G401 (cell line): Measurements from ENCODE around the gene CDH24. TPM values are rescaled to one million over a fixed set of nuclear protein-coding genes. Genes with fewer than 3 reads are reported as not detected.

Source experiments
- DNase-seq: peaks from one replicate; pipeline ENCODE4 v3.0.0-alpha.2; 2015; ENCODE audit warnings: low spot score
- in situ Hi-C: cut with HindIII; loops from 2 replicates; pipeline ENCODE4 v1.10.0; 2016; ENCODE audit warnings: low sequenced_read_pairs, mixed read lengths
- total RNA-seq: library from RNA; depleted of rRNA; stranded (reverse); fragments of >200 nt; shearing (Covaris generic); gene quantifications from 2 replicates; pipeline ENCODE4 v1.2.3, GENCODE V29; 2014

CDH24 gene
- total RNA-seq, 1 experiment from 2014 or later, result 8.7 TPM

DNA sequence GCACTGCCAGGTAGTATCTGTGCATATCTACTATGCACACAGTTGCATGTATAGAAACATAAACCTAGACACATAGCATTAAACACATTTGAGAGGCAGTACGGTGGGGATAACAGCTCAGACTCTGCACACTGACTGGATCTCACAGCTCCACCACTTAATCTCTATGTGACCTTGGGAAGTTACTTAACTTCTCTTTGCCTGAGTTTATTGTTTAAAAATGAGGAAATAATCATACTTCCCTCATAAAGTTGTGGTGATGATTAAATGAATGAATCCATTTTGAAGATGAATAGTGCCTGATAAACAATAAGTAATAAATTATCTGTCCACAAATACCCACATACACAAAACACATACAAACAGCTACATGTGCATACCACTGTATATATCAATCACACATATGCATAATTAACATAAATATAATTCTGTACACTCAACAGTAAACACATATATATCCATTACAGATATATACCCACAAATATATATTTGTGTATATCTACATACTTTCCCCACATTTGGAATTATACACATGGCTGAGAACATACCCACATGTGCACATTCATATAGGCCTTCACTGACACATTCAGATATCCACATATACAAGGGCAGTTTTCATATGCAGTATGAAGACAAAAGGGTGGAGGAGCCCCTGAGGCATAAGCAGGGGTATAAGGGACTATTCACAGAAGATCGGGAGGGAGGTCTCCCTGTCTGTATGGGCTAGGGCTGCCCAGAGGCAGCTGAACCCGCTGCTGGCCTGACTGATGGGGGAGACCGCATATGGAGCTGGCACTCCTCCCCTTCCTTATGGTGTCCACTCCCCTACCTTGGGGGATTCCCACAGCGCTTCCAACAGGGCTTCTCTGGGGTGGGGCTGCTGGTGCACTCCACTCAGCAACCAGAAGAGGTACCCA, 5.9 kb downstream of the CDH24 start:
- in situ Hi-C loops, result no loop called here
- no peak for DNase-seq

DNA sequence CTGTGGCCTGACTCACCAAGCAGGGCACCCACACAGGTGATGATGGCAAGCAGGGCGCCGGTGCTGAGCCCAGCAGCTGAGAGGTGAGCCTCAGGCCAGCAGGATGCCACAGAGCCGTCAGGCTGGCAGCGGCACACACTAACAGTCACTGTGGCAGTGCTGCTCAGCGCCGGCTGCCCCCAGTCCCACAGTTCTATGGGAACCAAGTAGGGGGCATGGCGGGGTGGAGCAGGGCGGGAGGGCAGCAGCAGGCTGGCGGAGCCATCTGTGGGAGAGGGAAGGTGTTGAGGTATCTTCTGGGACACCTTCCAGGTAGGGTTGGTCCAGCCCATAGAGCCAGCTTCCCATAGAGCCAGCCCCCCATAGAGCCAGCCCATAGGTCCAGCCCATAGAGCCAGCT, 8.3 kb downstream of the CDH24 start:
- in situ Hi-C loops, result no loop called here

DNA sequence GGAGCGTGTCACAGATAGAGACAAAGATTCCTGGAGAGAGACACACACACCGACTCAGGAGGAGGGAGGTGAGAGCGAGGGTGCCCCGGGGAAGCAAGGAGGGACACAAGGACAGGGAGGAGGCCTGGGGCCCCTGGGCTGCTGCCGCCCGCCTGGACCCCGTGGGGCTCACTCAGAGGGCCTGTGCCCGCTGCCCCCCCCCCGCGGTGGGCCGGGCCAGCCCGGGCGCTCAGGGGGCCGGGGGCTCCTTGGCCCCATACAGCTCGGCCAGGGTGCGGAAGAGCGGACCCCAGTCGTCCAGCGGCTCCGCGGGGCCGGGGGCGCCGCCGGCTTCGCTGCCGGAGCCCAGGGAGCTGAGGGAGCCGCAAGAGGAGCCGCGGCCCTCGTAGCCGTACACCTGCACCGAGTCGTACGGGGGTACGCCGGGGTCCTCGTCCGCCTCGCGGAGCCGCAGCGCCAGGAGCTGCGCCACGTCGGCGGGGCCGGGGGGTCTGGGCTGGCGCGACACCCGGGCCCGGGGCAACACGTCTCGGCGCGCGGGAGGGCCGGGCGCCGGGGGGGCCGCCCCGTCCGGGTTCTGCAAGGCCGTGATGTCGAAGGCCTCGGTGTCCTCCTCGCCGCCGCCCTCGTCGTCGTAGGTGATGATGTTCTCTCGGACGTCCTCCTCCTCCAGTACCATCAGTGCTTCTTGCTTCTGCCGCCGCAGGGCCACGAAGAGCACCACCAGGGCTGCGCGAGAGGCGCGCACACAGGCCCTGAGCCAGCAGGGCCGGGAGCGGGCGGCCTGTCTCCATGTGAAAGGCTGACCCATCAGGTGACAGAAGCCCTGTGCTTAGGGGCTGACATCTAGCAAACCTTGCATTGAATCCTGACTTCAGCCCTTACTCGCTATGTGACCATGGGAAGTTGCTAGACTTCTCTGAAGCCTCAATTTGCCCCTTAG, 9.3 kb downstream of the CDH24 start:
- in situ Hi-C loops, result no loop called here
- no peak for DNase-seq

More for the DNA sequence above, 8.3 kb downstream of the CDH24 start:
- DNase-seq, result no peak

DNA sequence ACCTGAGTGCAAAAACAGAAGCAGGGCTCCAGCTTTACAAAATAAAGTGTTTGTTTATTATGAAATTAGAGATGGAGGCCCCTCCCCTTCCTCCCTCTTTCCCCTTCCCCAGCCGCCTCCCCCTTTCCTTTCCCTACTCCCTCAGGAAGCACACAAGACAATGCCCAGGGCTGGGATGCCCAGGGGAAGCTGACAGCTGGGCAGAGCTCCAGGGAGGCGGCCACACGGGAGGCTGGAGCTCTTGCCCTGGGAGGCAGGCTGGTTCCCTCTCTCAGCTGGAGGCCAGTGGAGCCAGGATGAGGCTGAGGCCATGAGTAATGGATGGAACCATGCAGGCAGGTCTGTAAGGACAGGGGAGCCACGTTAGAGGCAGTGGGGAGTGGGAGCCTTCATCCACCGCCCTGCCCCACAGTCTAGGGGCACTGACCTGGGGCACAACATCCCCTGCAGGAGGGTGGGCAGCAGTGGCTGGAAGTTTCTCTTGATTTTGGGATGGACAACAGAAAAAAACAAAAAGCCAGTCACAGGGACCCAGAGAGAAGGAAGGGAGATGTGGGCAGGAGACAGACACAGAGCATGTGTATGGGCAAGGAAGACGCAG, 10.2 kb downstream of the CDH24 start:
- no peak for DNase-seq
- in situ Hi-C loops, result no loop called here

DNA sequence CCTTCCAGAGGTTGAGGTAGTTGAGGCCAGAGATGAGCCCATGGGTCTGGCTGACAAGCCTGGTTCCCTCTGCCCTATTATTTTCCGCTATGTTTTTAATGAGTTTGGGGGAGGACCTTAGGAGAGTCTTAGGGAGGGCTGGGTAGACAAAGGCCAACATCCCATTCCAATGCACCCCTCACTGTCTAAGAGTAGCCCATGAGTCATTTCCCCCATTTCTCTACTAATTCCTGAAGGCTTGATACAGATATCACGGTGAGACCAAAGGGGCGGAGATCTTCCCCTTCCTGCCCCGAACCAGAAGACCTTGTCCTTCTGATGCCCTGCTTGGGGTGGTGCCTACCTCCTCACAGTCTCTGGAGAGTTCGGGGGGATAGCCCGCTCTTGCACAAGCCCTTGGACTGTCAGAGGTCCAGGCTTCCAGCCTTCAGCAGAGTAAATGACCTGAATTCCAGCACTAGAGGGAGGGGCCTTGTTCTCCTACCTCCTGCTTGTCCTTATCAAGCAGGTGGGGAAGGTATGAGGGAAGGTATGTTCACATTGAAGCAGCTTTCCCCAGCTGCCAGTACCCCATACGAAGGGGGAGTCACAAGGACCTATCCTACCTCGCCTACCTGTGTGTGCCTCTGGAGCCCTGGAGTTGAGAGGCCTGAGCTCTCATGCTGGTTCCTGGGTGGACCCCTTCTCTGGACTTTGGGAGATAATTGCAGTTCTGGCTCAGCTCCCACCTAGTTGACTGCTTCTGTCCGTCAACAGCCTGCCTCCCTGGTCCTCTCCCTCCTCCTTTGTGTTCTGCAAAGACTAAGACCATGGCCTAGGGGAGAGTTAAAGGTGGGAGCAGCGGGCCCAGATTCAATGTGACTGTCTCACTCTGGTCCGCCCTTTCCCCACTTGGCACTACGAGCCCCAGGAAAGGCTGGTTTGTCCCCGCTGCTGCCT, 11.6 kb downstream of the CDH24 start:
- in situ Hi-C loops, result no loop called here
- DNase-seq, result no peak

DNA sequence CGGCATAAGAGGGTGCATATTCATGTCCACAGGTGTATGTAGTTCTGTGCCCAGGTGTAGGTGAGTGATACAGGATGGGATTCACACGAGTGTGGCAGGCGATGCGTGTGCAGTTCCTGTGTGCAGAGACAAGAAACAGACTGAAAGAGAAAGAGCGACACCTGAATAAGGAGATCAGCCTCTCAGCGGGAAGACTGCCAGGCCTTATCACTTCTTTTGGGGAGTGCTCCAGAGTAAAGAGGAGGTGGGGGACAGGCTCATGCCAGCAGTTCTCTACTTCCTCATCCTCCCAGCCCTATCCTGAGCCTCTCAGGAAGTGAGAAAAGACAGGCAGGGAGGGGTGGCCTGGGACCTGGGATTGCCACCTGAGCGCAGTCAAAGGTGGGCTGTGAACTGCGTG, 12.5 kb downstream of the CDH24 start:
- in situ Hi-C loops, result no loop called here
- no peak for DNase-seq

DNA sequence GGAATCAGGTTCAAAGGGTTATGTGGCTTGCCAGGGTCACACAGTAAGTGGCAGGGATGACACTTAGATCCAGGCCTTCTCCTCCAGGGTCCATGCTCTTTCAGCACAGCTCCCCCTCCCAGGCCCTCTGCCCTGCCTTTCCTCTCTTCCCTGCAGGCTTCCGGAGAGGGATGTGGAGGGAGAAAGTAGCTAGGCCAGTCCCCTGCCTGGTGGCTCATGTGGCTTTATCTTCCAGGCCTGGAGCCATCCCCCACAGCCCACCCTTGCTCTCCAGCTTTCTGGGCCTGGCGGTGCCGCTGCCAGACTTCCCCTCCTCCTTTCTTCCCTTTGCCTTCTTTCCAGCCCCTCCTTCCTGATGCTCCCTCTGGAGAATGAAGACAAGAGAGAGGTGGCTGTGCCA, 13.6 kb downstream of the CDH24 start:
- DNase-seq, result no peak
- in situ Hi-C loops, result no loop called here

DNA sequence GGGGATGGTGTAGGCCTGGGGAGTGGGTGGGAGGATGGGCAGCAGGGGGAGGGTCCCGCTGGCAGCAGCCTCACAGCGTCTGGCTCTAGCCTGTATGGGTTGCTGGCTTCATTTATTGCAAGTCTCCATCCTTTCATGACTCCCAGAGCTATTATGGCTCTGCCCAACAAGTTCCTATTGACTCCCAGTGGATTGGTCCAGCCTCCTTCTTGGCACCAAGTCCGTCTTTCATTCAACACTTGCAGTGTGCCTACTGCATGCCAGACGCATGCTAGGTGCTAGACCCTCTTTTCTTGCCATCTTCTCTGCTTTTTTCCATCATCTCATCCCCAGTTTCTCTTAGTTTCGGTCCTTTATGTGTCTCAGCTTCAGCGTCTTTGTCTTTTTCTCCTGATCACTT, 14.2 kb downstream of the CDH24 start:
- DNase-seq, result no peak
- in situ Hi-C loops, result no loop called here

DNA sequence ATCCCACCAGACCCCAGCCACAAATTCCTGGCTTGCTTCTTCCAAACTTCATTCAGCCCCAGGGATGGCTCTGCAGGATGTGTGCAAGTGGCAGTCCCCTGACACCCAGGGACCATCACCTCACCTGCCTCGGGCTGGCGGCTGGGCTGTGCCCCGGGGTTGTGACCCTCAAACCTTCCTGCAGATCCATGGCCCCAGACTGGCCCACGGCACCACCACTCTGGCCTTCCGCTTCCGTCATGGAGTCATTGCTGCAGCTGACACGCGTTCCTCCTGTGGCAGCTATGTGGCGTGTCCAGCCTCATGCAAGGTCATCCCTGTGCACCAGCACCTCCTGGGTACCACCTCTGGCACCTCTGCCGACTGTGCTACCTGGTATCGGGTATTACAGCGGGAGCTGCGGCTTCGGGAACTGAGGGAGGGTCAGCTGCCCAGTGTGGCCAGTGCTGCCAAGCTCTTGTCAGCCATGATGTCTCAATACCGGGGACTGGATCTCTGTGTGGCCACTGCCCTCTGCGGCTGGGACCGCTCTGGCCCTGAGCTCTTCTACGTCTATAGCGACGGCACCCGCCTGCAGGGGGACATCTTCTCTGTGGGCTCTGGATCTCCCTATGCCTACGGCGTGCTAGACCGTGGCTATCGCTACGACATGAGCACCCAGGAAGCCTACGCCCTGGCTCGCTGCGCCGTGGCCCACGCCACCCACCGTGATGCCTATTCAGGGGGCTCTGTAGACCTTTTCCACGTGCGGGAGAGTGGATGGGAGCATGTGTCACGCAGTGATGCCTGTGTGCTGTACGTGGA, 15.0 kb downstream of the CDH24 start, which contains the start of gene PSMB11:
Gene PSMB11 (plus strand): TSS at position 51 of the 804 bp plus-strand sequence. CDS start 14 bp downstream, at position 65.
- in situ Hi-C loops, result no loop called here
- no peak for DNase-seq

DNA sequence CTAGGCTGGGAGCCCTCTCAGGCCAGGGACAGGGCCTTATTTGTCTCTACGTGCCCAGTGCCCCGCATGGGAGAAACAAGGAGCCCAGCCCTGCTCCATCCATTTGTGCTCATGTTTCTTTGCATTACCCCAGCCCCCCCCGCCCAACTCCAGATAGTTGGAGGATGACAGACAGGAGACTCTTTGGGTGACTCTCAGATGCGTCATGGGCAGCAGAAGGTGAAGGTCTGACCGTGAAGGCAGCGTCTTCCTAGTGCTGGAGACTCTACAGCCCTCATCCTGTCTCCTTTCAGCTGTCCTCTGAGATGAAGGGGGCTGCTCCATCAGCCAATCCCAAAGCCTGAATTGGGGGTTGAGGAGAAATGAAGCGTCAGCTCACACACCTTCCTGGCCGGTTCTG, 15.6 kb downstream of the CDH24 start:
- no peak for DNase-seq
- in situ Hi-C loops, result no loop called here

DNA sequence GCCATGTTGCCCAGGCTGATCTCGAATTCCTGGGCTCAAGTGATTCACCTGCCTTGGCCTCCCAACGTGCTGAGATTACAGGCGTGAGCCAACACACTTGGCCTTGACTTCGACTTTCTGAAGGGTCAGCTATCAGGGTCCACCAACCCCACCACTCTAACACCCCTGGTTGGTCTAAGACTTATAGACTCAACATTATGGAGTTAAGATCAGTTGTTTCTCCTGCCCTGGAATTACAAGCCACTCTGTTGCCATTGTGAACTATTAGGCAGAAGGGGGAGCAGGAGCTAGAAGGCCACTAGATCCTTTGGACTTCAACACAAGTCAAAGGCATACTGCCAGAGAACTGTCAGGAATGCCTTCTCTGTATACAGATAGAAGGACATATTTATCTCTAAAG, 17.2 kb downstream of the CDH24 start:
- DNase-seq, result no peak
- in situ Hi-C loops, result no loop called here

DNA sequence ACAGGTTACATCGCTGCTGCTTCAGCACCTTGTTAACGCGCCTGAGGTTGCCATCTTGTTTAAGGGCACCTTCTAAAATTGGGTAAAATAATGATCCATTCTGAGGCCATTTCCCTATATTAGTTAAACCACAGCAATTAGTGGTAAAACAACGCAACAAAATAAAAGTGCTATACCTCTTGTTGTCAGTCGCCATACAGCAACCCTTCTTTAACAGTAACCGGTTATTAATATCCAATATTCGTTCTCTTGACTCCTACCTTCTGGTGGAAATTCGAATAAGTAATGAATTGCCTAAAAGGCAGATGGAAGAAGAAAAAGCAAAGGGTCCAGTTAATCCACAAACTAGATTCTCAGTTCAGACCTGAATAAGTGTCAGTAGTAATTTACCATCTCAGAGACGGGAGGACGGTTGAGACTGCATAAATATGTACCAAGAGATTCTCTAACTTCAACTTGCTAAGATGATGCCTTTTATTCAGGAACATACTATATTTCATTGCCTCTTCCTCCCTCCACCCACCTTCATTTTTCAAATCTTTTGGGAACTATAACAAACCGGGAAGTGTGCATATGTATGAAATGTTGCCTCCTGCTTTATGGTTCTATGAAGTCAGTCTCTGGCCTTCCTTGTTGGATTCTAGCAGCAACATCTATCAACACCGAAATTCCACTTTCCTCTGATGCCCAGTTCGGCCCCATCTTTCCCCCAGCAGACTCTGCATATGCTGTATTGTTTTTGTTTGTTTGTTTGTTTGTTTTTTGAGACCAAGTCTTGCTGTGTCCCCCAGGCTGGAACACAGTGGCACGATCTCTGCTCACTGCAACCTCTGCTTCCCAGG, 21.8 kb downstream of the CDH24 start:
- in situ Hi-C loops, result no loop called here

DNA sequence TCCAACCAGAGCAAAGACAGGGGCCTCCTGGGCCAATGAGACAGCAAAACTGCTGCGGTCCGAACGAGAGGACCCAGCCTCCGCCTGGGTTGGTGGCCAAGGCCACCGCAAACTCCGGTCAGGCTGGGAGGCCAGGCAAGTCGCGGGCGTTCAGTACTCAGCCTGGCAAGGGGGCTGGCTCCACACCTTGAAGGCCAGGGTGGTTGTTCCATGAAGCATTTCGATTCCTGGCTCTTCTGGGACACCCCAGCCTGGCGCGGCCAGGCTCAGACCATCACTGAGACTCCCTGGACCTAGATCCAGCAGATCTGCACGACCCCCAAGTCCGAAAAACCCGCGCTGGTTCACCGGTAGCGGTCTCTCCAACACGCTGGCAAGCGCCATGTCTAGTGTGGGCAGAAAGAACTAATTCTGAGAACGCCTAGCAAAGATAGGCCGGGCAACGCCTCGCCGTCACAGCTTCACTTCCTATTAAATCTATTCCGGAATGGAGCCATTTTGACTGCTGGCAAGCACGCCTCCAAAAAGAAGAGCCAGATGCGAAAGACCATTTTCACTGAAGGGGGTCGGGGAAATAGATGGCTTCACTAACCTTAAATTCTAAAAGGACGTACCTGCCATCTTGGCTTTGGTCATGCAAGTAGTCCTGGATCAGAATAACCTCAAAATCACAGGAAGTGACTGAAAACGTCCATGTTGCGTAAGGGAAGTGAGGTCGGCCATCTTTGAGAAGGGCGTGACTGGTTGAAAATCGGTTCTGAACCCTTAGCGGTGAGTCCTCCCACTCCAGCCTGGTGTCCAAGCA, 22.6 kb downstream of the CDH24 start, which contains the start of gene PSMB5:
Gene PSMB5 (minus strand): TSS at position 403 of the 805 bp plus-strand sequence. CDS start 19 bp downstream, at position 384.
- DNase-seq, result peak; percentile 98
- in situ Hi-C loops, result no loop called here

More for the DNA sequence above, 21.8 kb downstream of the CDH24 start:
- DNase-seq, result no peak

DNA sequence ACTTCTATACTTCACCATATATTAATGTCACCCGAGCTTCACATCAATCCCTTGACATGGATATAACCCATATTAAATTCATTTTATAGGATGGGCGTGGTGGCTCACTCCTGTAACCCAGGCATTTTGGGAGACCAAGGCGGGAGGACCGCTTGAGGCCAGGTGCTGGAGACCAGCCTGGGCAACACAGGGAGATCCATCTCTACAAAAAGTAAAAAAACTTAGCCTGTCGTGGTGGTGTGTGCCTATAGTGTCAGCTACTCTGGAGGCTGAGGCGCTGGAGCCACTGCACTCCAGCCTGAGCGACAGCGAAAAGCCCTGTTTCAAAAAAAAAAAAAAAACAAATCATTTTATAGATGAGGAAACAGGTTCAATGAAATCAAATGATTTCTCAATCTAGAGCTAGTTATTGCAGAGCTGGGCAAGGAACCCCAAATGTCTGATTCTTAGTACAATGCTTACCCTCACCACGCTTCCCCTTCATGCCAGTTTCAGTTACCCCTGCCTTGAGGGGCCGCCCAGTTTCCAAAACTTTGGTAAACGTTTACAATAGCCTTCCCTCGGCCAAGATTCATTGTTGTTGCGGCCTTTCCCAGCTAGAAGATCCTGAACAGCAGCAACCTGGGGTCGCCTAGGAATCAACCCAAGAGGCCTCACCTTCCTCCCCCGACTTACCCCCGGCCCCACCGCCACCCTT, 23.4 kb downstream of the CDH24 start:
- in situ Hi-C loops, result no loop called here
- DNase-seq, result no peak

DNA sequence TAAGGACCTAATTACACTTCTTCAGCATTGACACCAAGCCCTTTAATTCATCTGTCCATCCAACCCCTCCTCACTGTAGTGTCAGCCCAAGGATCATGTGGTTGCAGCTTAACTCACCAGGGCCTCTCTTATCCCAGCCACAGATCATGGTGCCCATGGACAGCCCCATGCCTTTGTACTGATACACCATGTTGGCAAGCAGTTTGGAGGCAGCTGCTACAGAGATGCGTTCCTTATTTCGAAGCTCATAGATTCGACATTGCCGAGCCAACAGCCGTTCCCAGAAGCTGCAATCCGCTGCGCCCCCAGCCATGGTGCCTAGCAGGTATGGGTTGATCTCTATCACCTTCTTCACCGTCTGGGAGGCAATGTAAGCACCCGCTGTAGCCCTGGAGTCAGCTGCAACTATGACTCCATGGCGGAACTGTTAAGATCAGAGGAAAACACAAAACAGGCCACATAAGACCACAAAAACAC, 24.0 kb downstream of the CDH24 start:
- DNase-seq, result no peak
- in situ Hi-C loops, result no loop called here
